T-helper 22 cell (primary cell): Measurements from ENCODE around the gene ANO3.
"Not testable (repeated sequence)": the region's sequence is repeated elsewhere in the genome, so short reads cannot be mapped to it uniquely, and the experiment has no call there.

Experiments
- DNase-seq: peaks from one replicate; pipeline ENCODE4 v3.0.0-alpha.2; 2020; ENCODE audit warnings: low read depth

The ANO3 gene

DNA sequence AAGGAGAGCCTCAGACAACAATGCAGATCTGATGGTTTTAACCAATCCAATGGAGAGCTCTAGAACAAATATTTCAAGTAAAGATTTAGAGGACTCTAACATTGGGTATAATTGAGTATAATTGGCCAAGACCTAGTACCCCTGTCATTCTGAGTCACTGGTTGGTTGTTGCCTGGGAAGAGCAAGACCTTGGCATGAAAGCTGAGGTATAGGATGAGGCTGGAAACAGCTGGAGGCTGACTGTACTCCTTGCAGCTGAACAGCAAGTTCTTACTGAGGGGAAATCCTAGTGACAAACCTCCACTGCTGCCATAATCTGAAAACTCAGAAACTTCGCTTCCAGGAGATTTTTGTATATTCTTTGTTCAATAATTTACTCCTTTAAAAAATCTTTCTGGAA is 294.4 kb downstream of the ANO3 start:
- DNase-seq: no peak

- no peak for DNase-seq
Observed at GRCh38 chr11:26632691-26633159, 300.8 kb downstream of the ANO3 start.

DNA sequence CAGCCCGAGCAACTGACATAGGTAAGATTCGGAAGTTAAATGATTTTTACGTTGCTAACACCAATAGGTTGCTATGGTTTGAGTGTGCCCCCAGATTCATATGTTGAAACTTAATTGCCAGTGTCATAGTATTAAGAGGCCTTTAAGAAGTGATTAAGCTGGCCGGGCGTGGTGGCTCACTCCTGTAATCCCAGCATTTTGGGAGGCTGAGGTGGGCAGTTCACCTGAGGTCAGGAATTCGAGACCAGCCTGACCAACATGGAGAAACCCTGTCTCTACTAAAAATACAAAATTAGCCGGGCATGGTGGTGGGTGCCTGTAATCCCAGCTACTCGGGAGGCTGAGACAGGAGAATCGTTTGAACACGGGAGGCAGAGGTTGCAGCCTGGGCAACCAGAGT is 311.4 kb downstream of the ANO3 start:
- DNase-seq: not testable (repeated sequence)

DNA sequence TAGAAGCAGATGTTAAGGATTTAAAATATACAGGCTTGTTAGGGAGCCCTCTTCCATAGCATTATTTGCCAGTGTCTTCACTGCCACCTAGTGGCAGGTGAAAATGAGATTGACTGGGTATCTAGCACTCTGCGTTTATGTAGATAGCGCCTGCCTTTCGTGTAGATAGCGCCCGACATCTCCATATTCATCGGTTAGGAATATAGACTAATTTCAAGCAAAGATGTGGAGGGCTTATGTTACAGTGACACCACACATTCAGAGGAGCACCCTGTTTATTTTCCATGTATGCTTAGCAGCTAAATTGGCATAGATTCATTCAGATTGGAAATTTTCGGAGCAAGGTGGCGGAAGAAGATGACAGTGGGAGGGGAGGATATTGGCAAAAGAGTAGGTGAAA is 318.0 kb downstream of the ANO3 start:
- no peak for DNase-seq

GRCh38 chr11:26651916-26652315 is 320.0 kb downstream of the ANO3 start:
- no peak for DNase-seq

- no peak for DNase-seq
Observed at GRCh38 chr11:26655287-26655686, 323.4 kb downstream of the ANO3 start.

- DNase-seq: no peak
Observed at GRCh38 chr11:26662916-26663315, 331.0 kb downstream of the ANO3 start.

GRCh38 chr11:26665036-26665435 is 333.1 kb downstream of the ANO3 start:
- DNase-seq: no peak

DNA sequence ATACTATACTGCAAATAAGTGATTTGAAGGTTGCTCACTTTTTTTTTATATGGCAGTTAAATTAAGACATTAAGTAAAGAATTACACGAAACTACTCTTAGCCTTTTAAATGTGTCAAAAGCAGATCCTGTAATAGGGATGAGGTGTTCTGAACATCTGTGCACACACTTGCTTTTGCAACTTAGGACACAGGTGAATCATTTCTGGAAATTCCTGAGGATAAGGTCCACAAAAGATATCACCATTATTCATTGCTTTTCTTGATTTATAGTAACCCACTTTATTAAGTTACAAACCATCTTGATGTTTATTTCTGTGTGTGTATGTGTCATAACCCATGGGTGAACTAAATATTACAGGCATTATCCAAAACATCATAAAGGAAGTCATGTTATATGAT is 334.0 kb downstream of the ANO3 start:
- no peak for DNase-seq

DNA sequence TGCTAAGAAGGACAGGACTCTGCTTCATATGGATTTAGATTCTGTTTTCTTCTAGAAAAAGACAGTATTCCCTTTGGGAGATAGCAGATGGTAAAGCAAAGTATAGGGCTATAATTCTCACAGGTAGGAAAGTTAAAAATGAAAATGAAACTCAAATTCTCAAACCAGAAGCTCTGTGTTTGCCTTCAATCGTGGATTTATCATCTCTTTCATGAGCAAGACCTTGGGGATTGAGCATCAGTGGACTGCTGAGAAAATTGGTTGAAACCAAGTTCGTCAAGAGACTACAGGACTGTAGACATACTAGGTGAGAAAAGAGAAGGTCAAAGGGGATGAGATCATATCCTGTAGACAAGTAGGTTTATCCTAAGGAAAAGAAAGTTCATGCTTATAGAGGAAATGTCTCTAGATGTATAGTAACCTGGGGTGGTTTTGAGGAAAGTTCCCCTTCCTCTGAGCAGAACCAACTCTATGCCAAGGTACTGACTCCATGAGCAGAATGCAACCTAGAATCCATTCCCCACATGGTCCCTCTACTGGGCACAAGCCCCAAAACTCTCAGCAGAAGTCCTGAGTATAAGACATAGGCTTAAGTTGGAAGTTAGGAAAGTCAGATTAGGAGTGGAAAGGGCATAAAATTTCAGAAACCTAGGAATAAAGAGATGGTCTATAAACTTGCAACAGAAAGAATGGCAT is 343.5 kb downstream of the ANO3 start:
- DNase-seq: no peak

- no peak for DNase-seq
Observed at GRCh38 chr11:26676641-26677040, 344.7 kb downstream of the ANO3 start.

GRCh38 chr11:26677566-26677965 is 345.6 kb downstream of the ANO3 start:
- DNase-seq: no peak

- DNase-seq: no peak
Observed at GRCh38 chr11:26687351-26687750, 355.4 kb downstream of the ANO3 start.

DNA sequence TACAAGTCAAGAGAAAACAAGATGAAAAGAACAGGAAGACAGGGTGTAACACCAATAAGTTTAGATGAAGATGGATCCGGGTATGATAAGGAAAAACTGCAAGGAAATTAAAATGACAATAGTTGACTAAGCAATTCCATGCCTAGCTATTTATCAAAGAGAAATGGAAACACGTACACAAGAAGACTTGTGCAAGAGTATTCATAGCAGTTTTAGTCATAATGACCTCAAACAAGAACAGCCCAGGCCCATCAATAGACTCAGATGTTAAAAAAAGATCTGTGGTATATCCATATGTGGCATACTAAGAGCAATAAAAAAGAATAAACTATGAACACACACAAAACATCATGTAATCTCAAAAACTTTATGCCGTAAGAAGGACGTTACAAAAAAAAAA is 356.8 kb downstream of the ANO3 start:
- no peak for DNase-seq

- no peak for DNase-seq
Observed at GRCh38 chr11:26696330-26696729, 364.4 kb downstream of the ANO3 start.

DNA sequence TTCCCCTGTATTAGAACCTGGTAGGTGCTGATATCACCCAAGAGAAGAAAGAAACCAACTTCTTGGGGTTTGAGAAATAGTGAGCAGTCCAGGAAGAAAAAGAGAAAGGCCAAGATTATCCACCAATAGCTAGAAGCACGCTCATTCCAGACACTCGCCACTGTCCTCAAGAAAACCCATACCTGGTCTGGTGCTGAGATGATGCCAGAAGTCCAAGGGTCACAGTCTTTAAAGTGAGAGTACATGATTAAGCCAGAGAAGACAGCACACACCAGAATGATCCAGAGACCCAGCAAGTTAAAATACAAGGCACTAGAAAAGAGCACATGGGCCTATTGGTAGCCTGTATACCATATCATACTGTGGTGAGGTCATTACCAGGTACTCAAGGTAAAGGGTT is 366.3 kb downstream of the ANO3 start:
- no peak for DNase-seq

DNA sequence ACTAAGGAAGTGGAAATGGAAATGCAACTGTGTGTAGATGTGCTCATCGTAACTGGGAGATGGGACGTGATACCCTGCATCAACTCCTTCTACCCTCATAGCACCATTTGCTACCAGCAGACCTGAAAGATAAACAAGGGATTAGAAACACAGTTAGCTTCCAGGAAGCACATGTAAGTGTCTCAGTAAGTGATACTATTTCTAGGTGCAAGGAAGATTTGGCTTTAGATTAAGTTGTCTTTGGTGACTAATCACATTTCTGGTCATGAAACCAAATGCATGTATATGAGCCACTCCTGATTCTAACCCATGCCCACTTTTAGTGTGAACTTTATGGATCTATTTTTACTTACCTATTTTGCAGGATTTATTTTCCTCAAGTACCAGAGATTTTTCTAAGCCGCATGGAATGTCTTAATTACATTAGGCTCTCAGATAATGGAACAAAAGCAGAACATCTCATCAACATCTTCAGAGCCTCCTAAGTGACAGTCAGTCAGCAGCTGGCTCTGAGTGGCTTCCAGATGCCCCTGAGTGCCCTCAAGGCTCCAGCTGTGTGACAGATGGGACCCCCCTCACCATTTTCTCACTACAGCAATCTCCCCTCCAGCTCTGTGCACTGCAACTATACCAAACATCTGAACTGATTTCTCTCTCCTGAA is 368.8 kb downstream of the ANO3 start:
- no peak for DNase-seq

DNA sequence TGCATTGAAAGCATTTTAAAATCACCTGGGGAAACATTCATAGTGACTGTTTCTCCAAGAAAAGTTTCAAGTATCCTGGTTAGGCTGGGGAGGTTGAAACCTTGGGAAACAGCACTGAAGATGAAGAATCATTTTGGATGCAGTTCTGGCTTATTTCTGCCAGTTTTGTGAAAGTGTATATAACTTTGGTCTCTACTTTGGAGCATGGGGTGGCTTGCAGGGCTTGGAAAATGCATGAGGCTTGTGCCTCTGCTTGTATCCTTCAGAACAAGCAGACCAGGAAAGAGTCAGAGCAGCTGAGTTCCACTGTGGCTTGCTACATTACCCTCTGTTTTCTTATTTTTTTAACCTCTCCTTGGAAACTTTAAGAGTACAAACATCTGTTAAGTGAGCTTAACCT is 370.5 kb downstream of the ANO3 start:
- no peak for DNase-seq

DNA sequence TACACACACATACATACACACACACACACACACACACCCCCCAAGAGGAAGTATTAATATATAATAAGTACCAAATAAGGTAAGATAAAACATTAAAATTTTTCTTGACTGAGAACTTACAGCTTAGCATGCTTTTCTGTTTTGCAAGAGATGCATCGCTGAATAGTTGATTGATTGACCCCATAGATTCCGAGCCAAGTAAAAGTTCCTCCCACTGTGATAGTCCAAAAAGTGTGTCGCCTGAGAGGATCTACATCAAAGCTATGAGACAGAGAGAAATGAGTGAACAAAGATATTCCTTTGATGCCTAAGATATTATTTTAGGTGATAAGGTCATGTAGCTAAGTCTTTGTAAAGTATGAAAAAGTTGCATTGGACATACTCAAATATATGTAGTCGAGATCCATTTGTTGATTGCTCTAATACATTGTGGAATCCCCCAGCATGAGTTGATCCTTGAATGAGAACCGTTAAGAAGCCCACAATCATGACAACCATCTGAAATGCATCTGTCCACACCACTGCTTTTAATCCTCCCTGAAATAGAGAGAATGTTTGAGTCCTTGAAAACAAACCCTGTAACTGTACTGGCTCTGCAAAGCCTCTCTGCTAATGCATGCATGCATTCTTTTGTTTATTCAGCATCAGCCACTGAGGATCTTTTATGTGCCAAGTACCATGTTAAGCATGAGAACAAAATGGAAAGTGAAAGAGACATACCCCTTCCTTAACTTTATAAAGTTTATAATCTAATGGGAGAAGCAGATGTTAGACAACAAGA is 371.7 kb downstream of the ANO3 start:
- DNase-seq: no peak

GRCh38 chr11:26704249-26704648 is 372.3 kb downstream of the ANO3 start:
- no peak for DNase-seq

- no peak for DNase-seq
Observed at GRCh38 chr11:26706181-26706580, 374.3 kb downstream of the ANO3 start.

DNA sequence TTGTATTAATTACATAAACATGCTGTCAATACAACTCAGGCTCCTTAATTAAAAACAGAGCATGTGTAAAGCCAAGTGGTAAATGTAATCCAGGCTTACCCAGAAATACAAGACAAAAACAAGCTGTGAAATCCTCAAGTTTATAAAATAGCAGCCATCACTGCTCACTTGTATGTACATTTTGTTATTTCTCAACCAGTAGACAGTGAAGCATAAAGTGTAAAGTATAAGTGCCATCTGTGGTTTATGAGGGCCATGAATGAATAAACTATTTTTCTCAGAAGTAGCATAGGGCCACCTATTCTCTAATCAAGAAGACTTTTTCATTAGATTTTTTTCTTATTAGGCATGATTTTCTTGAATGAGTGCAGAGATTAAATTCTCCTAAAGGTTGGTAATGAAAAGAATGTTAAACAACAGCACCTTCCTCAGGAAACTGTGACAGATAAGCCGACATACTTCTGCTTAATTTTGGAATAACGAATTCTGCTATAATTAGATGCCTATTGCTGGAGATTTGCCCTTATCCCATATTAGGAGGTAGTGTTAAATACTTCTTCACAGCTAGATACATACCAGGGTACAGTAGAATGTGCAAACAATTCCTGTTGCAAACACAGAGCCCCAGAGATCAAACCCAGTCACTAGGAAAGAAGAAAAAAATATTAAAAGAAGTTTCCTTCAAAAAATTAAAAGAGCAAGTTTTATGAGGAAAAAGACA is 377.0 kb downstream of the ANO3 start:
- DNase-seq: no peak
